Natural killer cell (primary cell): ENCODE results near the gene CDKAL1. TPM values are rescaled to one million over a fixed set of nuclear protein-coding genes. Genes with fewer than 3 reads are reported as not detected.

Experiments
- ATAC-seq, 3 donors: fragments of 150-1000 bp in 2 of 3; fragments of 200-7000 bp in 1 of 3; cut with Tn5 transposase; 1 replicate in 1 of 3; 2 replicates in 2 of 3; pipeline ENCODE4 v1.10.0; 2021; ENCODE audit warnings: mild to moderate bottlenecking in 2 of 3, moderate library complexity in 2 of 3
- DNase-seq, 2 donors: peaks; one replicate each; pipeline versions ENCODE4 v3.0.0 to v3.0.0-alpha.2; 2013 to 2021; ENCODE audit warnings: mixed read lengths in 1 of 2
- H3K27ac ChIP-seq: one replicate; pipeline ENCODE4 v1.5.1; 2013; ENCODE audit warnings: mild to moderate bottlenecking, low read length
- H3K27me3 ChIP-seq: one replicate; pipeline ENCODE4 v1.6.1; 2013; ENCODE audit warnings: low read length; ENCODE audit not compliant: control insufficient read depth, insufficient read depth
- H3K36me3 ChIP-seq: one replicate; pipeline ENCODE4 v1.6.1; 2013; ENCODE audit warnings: low read length; ENCODE audit not compliant: control insufficient read depth, insufficient read depth
- H3K4me1 ChIP-seq: one replicate; pipeline ENCODE4 v1.6.1; 2013; ENCODE audit warnings: low read length; ENCODE audit not compliant: control insufficient read depth, insufficient read depth
- H3K4me3 ChIP-seq: one replicate; pipeline ENCODE4 v1.5.1; 2013; ENCODE audit warnings: low read length
- H3K9me3 ChIP-seq: one replicate; pipeline ENCODE4 v1.6.1; 2013; ENCODE audit warnings: low read length; ENCODE audit not compliant: control insufficient read depth, insufficient read depth
- H3K27ac Mint-ChIP-seq, 2 donors: one replicate each; pipeline ENCODE4 v1.8.0; 2022; ENCODE audit warnings: mild to moderate bottlenecking in 2 of 2, mixed read lengths in 2 of 2, moderate library complexity in 1 of 2
- H3K27me3 Mint-ChIP-seq, 2 donors: one replicate each; pipeline ENCODE4 v1.8.0; 2022; ENCODE audit warnings: low read depth in 2 of 2, mixed read lengths in 2 of 2
- H3K36me3 Mint-ChIP-seq: one replicate; pipeline ENCODE4 v1.8.0; 2022; ENCODE audit warnings: mixed read lengths
- H3K4me1 Mint-ChIP-seq, 2 donors: one replicate each; pipeline ENCODE4 v1.8.0; 2022; ENCODE audit warnings: mixed read lengths in 2 of 2
- H3K4me3 Mint-ChIP-seq: one replicate; pipeline ENCODE4 v1.8.0; 2022; ENCODE audit warnings: mild to moderate bottlenecking, moderate library complexity, mixed read lengths
- H3K9me3 Mint-ChIP-seq, 2 donors: one replicate each; pipeline ENCODE4 v1.8.0; 2022; ENCODE audit warnings: mixed read lengths in 2 of 2
- CTCF ChIP-seq: fragments of 200-600 bp; IDR thresholded peaks from one replicate; pipeline ENCODE4 v1.8.0; 2022; ENCODE audit warnings: antibody characterized with exemption
- WGBS: methylation state at CpG from one replicate; pipeline ENCODE4 v1.1.7; 2013; ENCODE audit warnings: missing lambda C conversion rate; ENCODE audit not compliant: insufficient coverage; 5-methylcytosine and 5-hydroxymethylcytosine counted together
- intact Hi-C: fragments of 100-400 bp; cut with micrococcal nuclease; formaldehyde crosslinking; loops from one replicate; pipeline ENCODE4 v1.14.2; 2022
- total RNA-seq, 4 donors: library from RNA; stranded (reverse); fragments of 120-200 nt in 1 of 4; gene quantifications; one replicate each; pipeline versions ENCODE4 v1.2.3 to v1.2.4, GENCODE V29; 2013 to 2022

Gene CDKAL1
- total RNA-seq, 3 donors from 2014 or later (not counting 1 experiment from before 2014, with no cell fraction given): 26.0 to 32.8 (median 28.9) TPM

GRCh38 chr6:20998748-20999448 lies 464.6 kb downstream of the CDKAL1 start:
- peaks cover 16% of the 10 kb centered on the region for H3K36me3 Mint-ChIP-seq
- H3K9me3 ChIP-seq: no peaks in the 10 kb centered on the region
- H3K9me3 Mint-ChIP-seq: no peaks in the 10 kb centered on the region

DNA sequence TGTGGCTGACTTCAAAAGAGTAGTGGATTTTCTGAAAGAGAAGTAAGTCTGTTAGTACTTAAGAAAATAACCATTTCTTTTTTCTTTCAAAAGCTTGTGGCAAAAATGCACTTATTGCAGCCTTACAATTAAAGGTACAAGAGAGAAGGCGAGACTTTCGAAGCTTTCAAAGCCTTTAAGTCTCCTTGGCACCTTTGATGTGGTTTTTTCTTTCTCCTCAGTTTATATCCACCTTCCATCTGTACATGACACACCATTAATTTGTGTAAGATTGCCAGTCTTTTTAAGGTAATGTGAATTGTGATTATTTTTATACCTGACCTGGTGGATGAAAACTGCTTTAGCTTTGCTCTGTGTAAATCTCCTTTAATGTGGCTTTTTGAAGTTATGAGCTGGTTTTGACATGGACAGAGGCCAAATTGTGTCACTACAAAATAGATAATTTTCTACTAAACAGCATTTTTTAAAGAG lies 466.1 kb downstream of the CDKAL1 start:
- H3K27ac Mint-ChIP-seq: no peak overlapping the region
- H3K4me1 ChIP-seq: no peaks in the 10 kb centered on the region
- no peak overlapping the region for H3K4me3 Mint-ChIP-seq
- H3K27me3 Mint-ChIP-seq: no peaks in the 10 kb centered on the region
- 40% methylated on average over 2 of the region's 2 CpGs for WGBS
- no peaks in the 10 kb centered on the region for H3K27me3 ChIP-seq
- no peaks in the 10 kb centered on the region for H3K9me3 ChIP-seq
- ATAC-seq (no peak), DNase-seq (no peak)
- H3K36me3 ChIP-seq: peaks cover 3% of the 10 kb centered on the region
- H3K4me3 ChIP-seq: no peak overlapping the region
- H3K36me3 Mint-ChIP-seq: peaks cover 16% of the 10 kb centered on the region
- intact Hi-C loops: no loop called here
- H3K27ac ChIP-seq: no peak overlapping the region
- H3K9me3 Mint-ChIP-seq: no peaks in the 10 kb centered on the region
- no peaks in the 10 kb centered on the region for H3K4me1 Mint-ChIP-seq
- TF ChIP-seq CTCF: no peak

More at GRCh38 chr6:20998748-20999448, 464.6 kb downstream of the CDKAL1 start:
- ATAC-seq: no peak
- no peaks in the 10 kb centered on the region for H3K27me3 Mint-ChIP-seq
- no peaks in the 10 kb centered on the region for H3K4me1 ChIP-seq
- no peaks in the 10 kb centered on the region for H3K4me1 Mint-ChIP-seq
- 85% methylated on average over 6 of the region's 6 CpGs for WGBS
- H3K4me3 Mint-ChIP-seq: no peak overlapping the region
- H3K4me3 ChIP-seq: no peak overlapping the region
- H3K27ac Mint-ChIP-seq: no peak overlapping the region
- peaks cover 3% of the 10 kb centered on the region for H3K36me3 ChIP-seq
- H3K27ac ChIP-seq: no peak overlapping the region
- TF ChIP-seq CTCF: no peak
- DNase-seq: no peak
- intact Hi-C loops: no loop called here
- H3K27me3 ChIP-seq: no peaks in the 10 kb centered on the region

GRCh38 chr6:21001736-21002135 lies 467.5 kb downstream of the CDKAL1 start:
- Mint-ChIP-seq H3K4me3 (no peak overlapping the region), H3K27me3 (no peaks in the 10 kb centered on the region), H3K36me3 (peaks cover 16% of the 10 kb centered on the region), H3K9me3 (no peaks in the 10 kb centered on the region), H3K27ac (no peak overlapping the region), H3K4me1 (no peaks in the 10 kb centered on the region)
- WGBS: 100% methylated on average over 1 of the region's 3 CpGs
- intact Hi-C loops: no loop called here
- Histone ChIP-seq H3K27me3 (no peaks in the 10 kb centered on the region), H3K36me3 (peaks cover 3% of the 10 kb centered on the region), H3K27ac (no peak overlapping the region), H3K4me3 (no peak overlapping the region), H3K9me3 (no peaks in the 10 kb centered on the region), H3K4me1 (no peaks in the 10 kb centered on the region)
- no peak for ATAC-seq
- no peak for TF ChIP-seq CTCF
- no peak for DNase-seq
